Bronchial epithelial cell (primary cell): Measurements from ENCODE around the gene SHF. TPM values are rescaled to one million over a fixed set of nuclear protein-coding genes. Genes with fewer than 3 reads are reported as not detected.
A peak's percentile ranks its signal among the peaks of the same experiment; 100 is the strongest.

Experiments used
- DNase-seq: peaks from one replicate; pipeline ENCODE4 v3.0.0-alpha.2; 2010; ENCODE audit warnings: low read depth
- FAIRE-seq: peaks from 2 replicates; lab custom pipeline; 2011; peaks lifted over from hg19 to GRCh38; lab: Jason Lieb, UNC
- H3K27me3 ChIP-seq: 2 replicates; pipeline ENCODE4 v1.5.1; 2011; ENCODE audit warnings: low read length; ENCODE audit not compliant: control insufficient read depth, insufficient read depth
- H3K36me3 ChIP-seq: 2 replicates; pipeline ENCODE4 v1.5.1; 2011; ENCODE audit warnings: low read length; ENCODE audit not compliant: control insufficient read depth, insufficient read depth
- H3K4me3 ChIP-seq: 2 replicates; pipeline ENCODE4 v1.5.1; 2011; ENCODE audit warnings: mild to moderate bottlenecking, low read depth, low read length, control low read depth
- CTCF ChIP-seq: IDR thresholded peaks from 2 replicates; pipeline ENCODE4 v1.5.1; 2011; ENCODE audit warnings: mild to moderate bottlenecking, moderate library complexity, low read length, control low read depth, inconsistent platforms; ENCODE audit not compliant: insufficient read depth, severe bottlenecking
- total RNA-seq: library from RNA; depleted of rRNA; stranded (reverse); fragments of >200 nt; gene quantifications from 2 replicates; pipeline ENCODE4 v1.2.1, GENCODE V29; 2014

The SHF gene
- total RNA-seq, 1 donor from 2014 or later = 0.79 TPM

- Histone ChIP-seq H3K4me3 (no peak overlapping the region), H3K27me3 (peaks cover under 1% of the 10 kb centered on the region), H3K36me3 (peaks cover 6% of the 10 kb centered on the region)
- FAIRE-seq = no peak
- DNase-seq = peak; percentile 93
- no peak for TF ChIP-seq CTCF
Observed at GRCh38 chr15:45121706-45122417, 65.9 kb downstream of the SHF start.

GRCh38 chr15:45121020-45121419 is 66.7 kb downstream of the SHF start:
- H3K27me3 ChIP-seq = peaks cover 9% of the 10 kb centered on the region
- TF ChIP-seq CTCF = no peak
- peaks cover 6% of the 10 kb centered on the region for H3K36me3 ChIP-seq
- FAIRE-seq = peak; percentile 94
- H3K4me3 ChIP-seq = no peak overlapping the region
- no peak for DNase-seq

- H3K27me3 ChIP-seq = peaks cover 16% of the 10 kb centered on the region
- no peak overlapping the region for H3K4me3 ChIP-seq
- DNase-seq (no peak), FAIRE-seq (peak; percentile 68)
- no peak for TF ChIP-seq CTCF
- H3K36me3 ChIP-seq = peaks cover 6% of the 10 kb centered on the region
Observed at GRCh38 chr15:45120081-45120972, 67.4 kb downstream of the SHF start.

- H3K4me3 ChIP-seq = no peak overlapping the region
- TF ChIP-seq CTCF = no peak
- DNase-seq = no peak
- FAIRE-seq = no peak
- H3K27me3 ChIP-seq = peaks cover 29% of the 10 kb centered on the region
- H3K36me3 ChIP-seq = peaks cover 6% of the 10 kb centered on the region
Observed at GRCh38 chr15:45118996-45119395, 68.8 kb downstream of the SHF start.

- peak; percentile 99 for TF ChIP-seq CTCF
- FAIRE-seq = no peak
- peaks cover 37% of the 10 kb centered on the region for H3K27me3 ChIP-seq
- H3K36me3 ChIP-seq = peaks cover 6% of the 10 kb centered on the region
- DNase-seq = peak; percentile 77
- no peak overlapping the region for H3K4me3 ChIP-seq
Observed at GRCh38 chr15:45118131-45118588, 69.6 kb downstream of the SHF start.
